Posterior vena cava (tissue), 2 donors: ENCODE measurements around the gene PDCD6IP. TPM values are rescaled to one million over a fixed set of nuclear protein-coding genes. Genes with fewer than 3 reads are reported as not detected.

Experiments
- DNase-seq: peaks from one replicate; pipeline ENCODE4 v3.0.0-alpha.2; 2020; ENCODE audit warnings: low spot score
- intact Hi-C, 2 donors: fragments of 100-400 bp; cut with DNase I; formaldehyde crosslinking; loops; one replicate each; pipeline versions ENCODE4 v1.14.1 to v1.14.2; 2022 to 2023
- total RNA-seq, 2 donors: library from RNA; stranded (reverse); fragmentation: NEBNext Ultra II Directional; extraction: Animal tissue kit (Norgen Biotek cat#: 25700); gene quantifications; one replicate each; pipeline ENCODE4 v1.2.1, GENCODE V29; 2021
- donor health status: DM: yes; HTN: yes; CAD: no.
- donor health status: DM: yes; HTN: yes; CAD: no.

PDCD6IP gene
- total RNA-seq, 2 donors from 2014 or later, result 165 to 222 TPM

DNA sequence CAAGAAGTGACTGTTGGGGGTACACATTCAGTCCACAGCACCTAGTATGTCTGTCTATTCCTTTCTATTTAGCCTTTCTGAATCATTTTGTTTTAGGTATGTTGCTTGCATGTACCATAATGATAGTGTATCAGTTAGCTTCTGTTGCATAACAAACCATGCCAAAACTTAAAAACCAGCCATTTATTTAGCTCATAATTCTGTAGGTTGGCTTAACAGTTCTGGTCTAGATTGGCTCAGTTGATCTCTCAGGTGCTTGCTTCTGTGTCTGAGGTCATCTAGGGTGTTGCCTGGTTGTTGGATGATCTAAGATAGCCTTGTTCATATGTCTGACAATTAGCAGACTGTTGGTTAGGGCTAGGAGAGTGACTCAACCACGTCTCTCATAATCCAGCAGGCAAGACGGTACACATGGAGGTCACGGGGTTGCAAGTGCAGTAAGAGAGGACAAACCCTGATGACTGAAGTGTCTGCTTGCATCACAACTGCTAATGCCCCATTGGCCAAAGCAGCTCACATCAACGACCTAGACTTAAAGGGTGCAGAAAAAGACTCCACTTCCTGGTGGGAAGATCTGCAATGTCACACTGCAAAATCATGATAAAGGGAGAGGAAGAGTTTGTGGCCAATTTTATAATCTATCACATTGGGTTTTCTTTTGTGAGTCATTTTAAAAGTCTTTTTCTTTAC is 6.8 kb upstream of the PDCD6IP start:
- peak; percentile 59 for DNase-seq
- intact Hi-C loops, result no loop called here

- DNase-seq, result no peak
- intact Hi-C loops, result no loop called here
Observed at GRCh38 chr3:33792167-33792892, 6.1 kb upstream of the PDCD6IP start.

- DNase-seq, result no peak
- intact Hi-C loops, result no loop called here
Observed at GRCh38 chr3:33795131-33795530, 3.3 kb upstream of the PDCD6IP start.

GRCh38 chr3:33795856-33796536 is 2.4 kb upstream of the PDCD6IP start:
- intact Hi-C loops, result no loop called here
- DNase-seq, result no peak

- DNase-seq, result no peak
- intact Hi-C loops, result no loop called here
Observed at GRCh38 chr3:33798113-33798417, 365 bp upstream of the PDCD6IP start.

GRCh38 chr3:33799202-33799551 is 747 bp downstream of the PDCD6IP start:
- intact Hi-C loops, result no loop called here
- DNase-seq, result no peak

- no peak for DNase-seq
- intact Hi-C loops, result no loop called here
Observed at GRCh38 chr3:33803252-33803651, 4.8 kb downstream of the PDCD6IP start.

- no peak for DNase-seq
- intact Hi-C loops, result no loop called here
Observed at GRCh38 chr3:33803894-33804526, 5.6 kb downstream of the PDCD6IP start.

GRCh38 chr3:33807191-33807590 is 8.8 kb downstream of the PDCD6IP start:
- no peak for DNase-seq

DNA sequence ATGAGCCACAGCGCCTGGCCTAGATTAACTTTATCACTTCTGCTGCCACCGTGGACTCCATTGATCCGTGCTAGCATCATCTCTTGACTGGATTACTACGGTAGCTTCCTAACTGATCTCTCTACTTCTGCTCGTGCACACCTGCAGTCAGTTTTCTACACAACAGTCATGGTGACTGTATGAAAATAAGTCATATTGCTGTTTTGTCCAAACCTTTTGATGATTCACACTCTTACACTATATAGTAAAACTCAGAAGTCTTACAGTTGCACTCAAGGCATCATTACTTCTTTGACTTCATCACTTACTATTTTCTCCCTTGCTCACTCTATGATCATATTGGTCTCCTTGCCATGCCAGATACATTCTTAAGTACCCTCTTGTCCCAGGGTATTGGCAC is 10.1 kb downstream of the PDCD6IP start:
- DNase-seq, result no peak
- intact Hi-C loops, result no loop called here

More at GRCh38 chr3:33807191-33807590, 8.8 kb downstream of the PDCD6IP start:
- intact Hi-C loops, result no loop called here

DNA sequence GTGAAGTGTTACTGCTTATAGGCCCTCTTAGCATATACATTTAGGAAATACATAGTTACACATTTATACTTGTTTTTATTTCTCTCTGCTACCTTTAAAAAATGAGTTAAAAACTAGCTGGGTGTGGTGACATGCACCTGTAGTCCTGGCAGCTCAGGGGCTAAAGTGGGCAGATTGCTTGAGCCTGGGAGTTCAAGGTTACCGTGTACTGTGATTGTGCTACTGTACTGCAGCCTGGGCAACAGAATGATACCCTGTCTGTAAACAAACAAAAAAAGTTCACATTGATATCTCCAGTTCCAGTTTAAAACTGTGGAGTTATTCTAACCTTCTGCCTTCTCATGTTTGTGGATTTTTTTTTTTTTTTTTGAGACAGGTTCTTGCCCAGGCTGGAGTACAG is 12.1 kb downstream of the PDCD6IP start:
- intact Hi-C loops, result no loop called here
- DNase-seq, result no peak

GRCh38 chr3:33821989-33822388 is 23.6 kb downstream of the PDCD6IP start:
- no peak for DNase-seq
- intact Hi-C loops, result no loop called here

DNA sequence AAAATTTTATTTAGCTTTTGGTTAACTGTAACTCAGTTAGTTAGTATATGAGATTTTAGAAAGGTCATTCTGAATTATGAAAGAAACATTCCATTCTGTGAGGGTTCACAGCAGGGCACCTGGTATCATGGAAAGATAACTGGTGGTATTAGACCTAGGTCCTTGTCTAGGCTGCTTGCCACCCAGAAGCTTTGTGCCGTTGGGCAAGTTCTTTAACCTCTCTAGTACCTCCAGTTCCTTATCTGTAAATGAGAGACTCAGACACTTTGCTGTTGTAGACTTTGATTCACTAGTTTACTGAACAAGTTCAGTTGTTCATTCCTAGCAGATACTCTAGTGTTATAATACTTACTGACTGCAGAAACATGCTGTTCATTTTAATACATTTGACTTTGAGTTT is 25.4 kb downstream of the PDCD6IP start:
- no peak for DNase-seq
- intact Hi-C loops, result no loop called here

DNA sequence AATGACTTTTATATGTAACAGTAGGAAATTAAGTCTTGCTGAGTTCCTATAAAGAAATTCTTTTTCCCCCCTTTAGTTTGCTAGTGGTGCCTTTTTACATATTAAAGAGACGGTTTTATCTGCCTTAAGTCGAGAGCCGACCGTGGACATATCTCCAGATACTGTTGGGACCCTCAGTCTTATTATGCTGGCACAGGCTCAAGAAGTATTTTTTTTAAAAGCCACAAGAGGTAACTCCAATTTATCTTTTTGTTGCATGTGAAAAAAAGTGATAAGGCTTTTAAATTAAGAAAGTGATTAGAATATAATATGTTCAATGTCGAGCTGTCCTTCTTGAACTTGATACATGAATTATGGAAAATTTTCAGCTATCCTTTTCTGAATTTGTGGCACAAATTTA is 26.7 kb downstream of the PDCD6IP start:
- intact Hi-C loops, result no loop called here
- DNase-seq, result no peak

DNA sequence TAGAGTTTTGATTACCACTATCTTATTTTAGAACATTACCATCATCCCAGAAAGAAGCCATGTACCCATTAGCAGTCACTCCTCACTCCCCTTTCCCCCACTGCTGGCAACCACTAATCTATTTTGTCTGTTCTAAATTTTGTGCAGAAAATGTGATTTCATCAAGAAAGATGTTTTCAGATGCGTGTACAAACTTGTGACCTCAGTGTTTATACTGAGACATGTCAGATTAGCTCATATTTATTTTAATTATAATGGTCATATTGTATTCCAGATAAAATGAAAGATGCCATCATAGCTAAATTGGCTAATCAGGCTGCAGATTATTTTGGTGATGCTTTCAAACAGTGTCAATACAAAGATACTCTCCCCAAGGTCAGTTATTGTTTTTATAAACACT is 27.8 kb downstream of the PDCD6IP start:
- intact Hi-C loops, result no loop called here
- no peak for DNase-seq

GRCh38 chr3:33826688-33827087 is 28.3 kb downstream of the PDCD6IP start:
- no peak for DNase-seq

DNA sequence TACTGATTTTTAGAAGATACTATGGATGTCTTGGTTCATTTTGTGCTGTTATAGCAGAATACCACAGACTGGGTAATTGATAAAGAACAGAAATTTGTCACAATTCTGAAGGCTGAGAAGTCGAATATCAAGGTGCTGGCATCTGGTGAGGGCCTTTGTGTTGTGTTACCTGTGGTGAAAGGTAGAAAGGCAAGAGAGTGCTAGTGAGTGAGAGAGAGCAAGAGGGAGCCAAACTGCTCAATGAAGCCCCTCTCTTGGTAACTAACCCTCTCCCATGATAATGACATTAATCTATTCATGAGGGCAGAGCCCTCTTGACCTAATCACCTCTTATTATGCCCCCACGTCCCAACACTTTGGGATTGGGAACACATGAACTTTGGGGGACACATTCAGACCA is 31.3 kb downstream of the PDCD6IP start:
- intact Hi-C loops, result no loop called here
- DNase-seq, result no peak

More at GRCh38 chr3:33826688-33827087, 28.3 kb downstream of the PDCD6IP start:
- intact Hi-C loops, result no loop called here

DNA sequence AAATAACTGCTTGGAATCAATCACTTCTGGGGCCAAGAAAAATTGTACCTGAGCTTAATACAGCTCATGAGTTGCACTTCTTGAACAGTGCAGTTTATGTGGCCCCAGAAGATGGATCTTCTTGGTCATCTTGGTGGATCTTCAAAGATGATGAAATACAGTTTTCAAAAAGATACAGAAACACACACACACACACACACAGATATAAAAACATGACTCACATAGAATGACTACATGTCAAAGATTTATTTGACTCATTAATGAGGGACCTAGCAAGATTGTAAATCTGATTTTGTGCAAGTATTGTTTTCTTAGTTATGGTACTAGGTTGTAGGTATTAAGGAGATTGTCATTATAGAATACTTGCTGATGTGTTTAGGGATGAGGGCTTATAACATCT is 32.6 kb downstream of the PDCD6IP start:
- no peak for DNase-seq
- intact Hi-C loops, result no loop called here

GRCh38 chr3:33833408-33834095 is 35.1 kb downstream of the PDCD6IP start:
- intact Hi-C loops, result no loop called here
- no peak for DNase-seq

GRCh38 chr3:33834096-33834453 is 35.6 kb downstream of the PDCD6IP start:
- no peak for DNase-seq

More at GRCh38 chr3:33834096-33834453, 35.6 kb downstream of the PDCD6IP start:
- intact Hi-C loops, result no loop called here
